Upper lobe of right lung (tissue), 1 donor: ENCODE data around the gene NTNG2. TPM values are rescaled to one million over a fixed set of nuclear protein-coding genes. Genes with fewer than 3 reads are reported as not detected.

Source experiments
- ATAC-seq: fragments of 200-7000 bp; cut with Tn5 transposase; one replicate; pipeline ENCODE4 v1.9.1; 2020; ENCODE audit warnings: mild to moderate bottlenecking, moderate library complexity
- DNase-seq: peaks from one replicate; pipeline ENCODE4 v3.0.0-alpha.2; 2020
- H3K27ac ChIP-seq: fragments of 200-600 bp; one replicate; pipeline ENCODE4 v1.8.0; 2022
- H3K27me3 ChIP-seq: fragments of 200-600 bp; one replicate; pipeline ENCODE4 v1.8.0; 2022; ENCODE audit warnings: mild to moderate bottlenecking
- H3K36me3 ChIP-seq: fragments of 200-600 bp; one replicate; pipeline ENCODE4 v1.8.0; 2022
- H3K4me1 ChIP-seq: fragments of 200-600 bp; one replicate; pipeline ENCODE4 v1.8.0; 2022
- H3K4me3 ChIP-seq: fragments of 200-600 bp; one replicate; pipeline ENCODE4 v1.8.0; 2022; ENCODE audit warnings: mild to moderate bottlenecking
- H3K9me3 ChIP-seq: fragments of 200-600 bp; one replicate; pipeline ENCODE4 v1.8.0; 2022
- intact Hi-C: fragments of 100-400 bp; cut with DNase I; formaldehyde crosslinking; loops from one replicate; pipeline ENCODE4 v1.11.0; 2022
- total RNA-seq: library from RNA; stranded (reverse); fragmentation: NEBNext Ultra II Directional; extraction: Animal tissue kit (Norgen Biotek cat#: 25700); gene quantifications from one replicate; pipeline ENCODE4 v1.2.1, GENCODE V29; 2021
- TF ChIP-seq, protein P1 (sequence below): fragments of 200-600 bp; IDR thresholded peaks from one replicate; pipeline ENCODE4 v1.8.0; 2022; ENCODE audit warnings: antibody characterized with exemption
- donor health status: DM: no; HTN: yes; CAD: no; lungs with severe emphysema.

Gene NTNG2
- total RNA-seq, 1 donor from 2014 or later, result 7.6 TPM

DNA sequence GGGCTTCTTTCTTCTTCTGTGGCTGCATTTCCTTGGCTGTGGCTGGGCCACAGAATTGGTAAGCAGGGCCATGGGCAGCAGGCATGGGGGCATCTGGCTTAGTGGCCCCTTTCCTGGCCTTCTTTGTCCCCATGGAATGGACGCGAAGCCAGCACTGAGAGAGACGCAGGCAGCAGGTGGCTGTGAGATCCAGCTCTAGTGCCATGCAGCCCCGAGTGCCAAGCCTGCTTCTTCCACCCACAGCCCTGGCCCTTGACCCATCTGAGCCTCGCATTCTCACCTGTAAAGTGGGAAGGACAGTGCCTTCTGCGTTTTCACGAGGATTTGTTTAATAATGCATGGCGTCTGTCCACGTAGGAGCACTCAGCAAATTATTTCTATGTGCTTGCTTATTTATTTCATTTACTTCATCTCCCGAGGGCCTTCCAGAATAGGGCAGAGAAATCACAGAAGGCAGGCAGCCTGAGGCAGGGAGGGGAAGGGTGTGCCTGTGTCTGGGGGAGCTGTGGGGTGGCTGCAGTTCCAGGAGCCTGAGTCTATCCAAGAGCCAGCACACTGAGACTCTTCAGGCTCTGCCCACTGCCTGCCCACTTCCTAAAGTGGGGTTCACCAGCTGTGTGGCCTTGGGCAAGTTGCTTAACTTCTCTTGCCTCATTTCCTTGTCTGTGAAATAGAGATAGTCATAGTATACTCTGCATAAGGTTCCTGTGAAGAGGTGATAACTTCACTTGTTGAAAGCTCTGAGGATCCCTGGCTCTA, 55.2 kb downstream of the NTNG2 start:
- TF ChIP-seq, protein P1, sequence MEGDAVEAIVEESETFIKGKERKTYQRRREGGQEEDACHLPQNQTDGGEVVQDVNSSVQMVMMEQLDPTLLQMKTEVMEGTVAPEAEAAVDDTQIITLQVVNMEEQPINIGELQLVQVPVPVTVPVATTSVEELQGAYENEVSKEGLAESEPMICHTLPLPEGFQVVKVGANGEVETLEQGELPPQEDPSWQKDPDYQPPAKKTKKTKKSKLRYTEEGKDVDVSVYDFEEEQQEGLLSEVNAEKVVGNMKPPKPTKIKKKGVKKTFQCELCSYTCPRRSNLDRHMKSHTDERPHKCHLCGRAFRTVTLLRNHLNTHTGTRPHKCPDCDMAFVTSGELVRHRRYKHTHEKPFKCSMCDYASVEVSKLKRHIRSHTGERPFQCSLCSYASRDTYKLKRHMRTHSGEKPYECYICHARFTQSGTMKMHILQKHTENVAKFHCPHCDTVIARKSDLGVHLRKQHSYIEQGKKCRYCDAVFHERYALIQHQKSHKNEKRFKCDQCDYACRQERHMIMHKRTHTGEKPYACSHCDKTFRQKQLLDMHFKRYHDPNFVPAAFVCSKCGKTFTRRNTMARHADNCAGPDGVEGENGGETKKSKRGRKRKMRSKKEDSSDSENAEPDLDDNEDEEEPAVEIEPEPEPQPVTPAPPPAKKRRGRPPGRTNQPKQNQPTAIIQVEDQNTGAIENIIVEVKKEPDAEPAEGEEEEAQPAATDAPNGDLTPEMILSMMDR, result no peak
- intact Hi-C loops, result no loop called here
- ATAC-seq (peak; percentile 78), DNase-seq (no peak)
- H3K4me1 ChIP-seq, result peaks cover 4% of the 10 kb centered on the region
- H3K4me3 ChIP-seq, result no peak overlapping the region
- H3K9me3 ChIP-seq, result no peaks in the 10 kb centered on the region
- no peak overlapping the region for H3K27ac ChIP-seq
- no peaks in the 10 kb centered on the region for H3K27me3 ChIP-seq
- no peaks in the 10 kb centered on the region for H3K36me3 ChIP-seq

DNA sequence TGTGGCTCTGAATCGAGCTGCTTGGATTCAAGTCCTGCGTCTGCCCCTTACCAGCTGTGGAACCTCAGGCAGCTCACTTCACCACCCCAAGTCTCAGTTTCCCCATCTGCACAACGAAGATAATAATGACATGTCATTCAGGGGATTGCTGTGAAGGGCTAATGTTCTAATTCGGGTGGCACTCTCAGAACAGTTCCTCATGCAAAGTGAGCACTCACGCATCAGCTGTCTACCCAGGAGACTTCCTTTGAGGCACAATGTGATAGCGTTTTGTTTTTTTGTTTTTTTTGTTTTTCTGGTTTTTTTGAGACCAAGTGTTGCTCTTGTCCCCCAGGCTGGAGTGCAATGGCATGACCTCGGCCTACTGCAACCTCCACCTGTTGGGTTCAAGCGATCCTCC, 56.4 kb downstream of the NTNG2 start:
- Histone ChIP-seq H3K4me1 (peaks cover 4% of the 10 kb centered on the region), H3K9me3 (no peaks in the 10 kb centered on the region), H3K36me3 (no peaks in the 10 kb centered on the region), H3K4me3 (no peak overlapping the region), H3K27me3 (no peaks in the 10 kb centered on the region), H3K27ac (no peak overlapping the region)
- no peak for DNase-seq
- intact Hi-C loops, result no loop called here
- no peak for ATAC-seq
- TF ChIP-seq, protein P1, result no peak

DNA sequence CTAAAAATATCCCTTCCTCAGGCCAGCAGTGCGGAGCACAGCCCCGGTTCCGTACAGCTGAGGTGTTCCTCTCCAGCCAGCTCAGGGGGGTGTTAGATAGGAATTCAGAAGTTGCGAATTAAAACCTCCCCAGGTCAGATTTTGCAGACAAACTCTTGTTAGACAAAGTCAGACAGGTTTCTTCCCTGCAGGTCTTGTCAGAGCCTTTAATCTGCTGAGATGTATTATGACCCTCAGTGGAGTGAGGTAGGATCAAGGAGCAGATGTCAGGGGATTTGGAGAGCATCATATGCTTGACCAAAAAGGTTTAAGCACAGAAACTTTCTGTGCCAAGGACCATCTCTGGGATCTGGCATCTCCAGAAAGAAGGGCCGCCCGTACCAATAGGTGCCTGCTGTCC, 60.1 kb downstream of the NTNG2 start:
- ATAC-seq (no peak), DNase-seq (no peak)
- Histone ChIP-seq H3K9me3 (no peaks in the 10 kb centered on the region), H3K4me3 (no peak overlapping the region), H3K4me1 (no peaks in the 10 kb centered on the region), H3K27ac (no peak overlapping the region), H3K27me3 (no peaks in the 10 kb centered on the region), H3K36me3 (no peaks in the 10 kb centered on the region)
- TF ChIP-seq, protein P1, result no peak
- intact Hi-C loops, result no loop called here

DNA sequence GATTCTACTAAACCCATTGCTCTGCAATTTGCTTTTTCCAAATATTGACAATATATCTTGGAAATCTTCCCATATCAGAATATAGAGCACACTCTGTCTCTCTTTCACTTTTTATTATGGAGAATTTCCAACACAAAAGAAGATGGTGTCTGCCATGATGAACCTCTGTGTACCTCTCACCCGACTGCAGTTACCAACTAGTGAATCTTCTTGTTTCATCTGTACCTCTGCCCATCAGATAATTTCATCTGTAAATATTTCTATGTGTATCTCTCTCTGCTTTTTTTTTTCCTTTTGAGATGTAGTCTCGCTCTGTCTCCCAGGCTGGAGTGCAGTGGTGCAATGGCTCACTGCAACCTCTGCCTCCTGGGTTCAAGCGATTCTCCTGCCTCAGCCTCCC, 62.8 kb downstream of the NTNG2 start:
- intact Hi-C loops, result no loop called here
- Histone ChIP-seq H3K4me1 (no peaks in the 10 kb centered on the region), H3K9me3 (no peaks in the 10 kb centered on the region), H3K4me3 (no peak overlapping the region), H3K27me3 (no peaks in the 10 kb centered on the region), H3K36me3 (no peaks in the 10 kb centered on the region), H3K27ac (no peak overlapping the region)
- no peak for ATAC-seq
- DNase-seq, result no peak
- TF ChIP-seq, protein P1, result no peak

DNA sequence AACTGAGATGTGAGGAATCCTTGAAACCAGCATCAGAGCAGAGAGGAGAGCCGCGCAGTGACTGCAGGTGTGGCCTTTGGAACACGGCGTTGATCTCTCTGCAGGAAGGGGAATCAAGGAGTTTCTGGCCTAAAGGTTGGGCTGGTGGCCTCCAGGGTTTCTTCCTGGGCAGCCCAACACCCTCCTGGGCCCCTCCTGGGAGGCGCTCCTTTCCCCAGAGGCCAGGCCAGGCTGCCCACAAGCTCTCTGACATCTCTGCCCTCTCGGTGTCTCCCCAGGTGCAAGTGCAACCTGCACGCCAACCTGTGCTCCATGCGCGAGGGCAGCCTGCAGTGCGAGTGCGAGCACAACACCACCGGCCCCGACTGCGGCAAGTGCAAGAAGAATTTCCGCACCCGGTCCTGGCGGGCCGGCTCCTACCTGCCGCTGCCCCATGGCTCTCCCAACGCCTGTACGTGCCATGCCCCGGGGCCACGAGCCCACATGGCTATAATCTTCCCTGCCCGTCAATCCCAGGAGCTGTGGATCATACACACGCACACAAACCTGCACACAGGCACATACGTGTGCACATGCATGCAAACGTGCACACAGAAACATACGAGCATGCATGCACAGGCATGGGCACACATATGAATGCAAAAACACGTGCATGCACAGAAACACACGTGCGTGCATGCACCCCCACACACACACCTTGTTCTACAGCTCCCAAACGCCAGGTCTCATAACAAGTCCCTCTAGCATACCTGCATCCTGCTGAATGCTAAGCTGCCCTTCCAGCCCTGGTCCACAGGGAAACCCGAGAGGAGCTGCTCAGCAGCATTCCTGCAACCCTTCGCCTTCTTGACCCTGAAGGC, 64.9 kb downstream of the NTNG2 start:
- H3K36me3 ChIP-seq, result no peaks in the 10 kb centered on the region
- intact Hi-C loops, result no loop called here
- DNase-seq (no peak), ATAC-seq (no peak)
- no peaks in the 10 kb centered on the region for H3K4me1 ChIP-seq
- H3K9me3 ChIP-seq, result no peaks in the 10 kb centered on the region
- H3K4me3 ChIP-seq, result no peak overlapping the region
- H3K27ac ChIP-seq, result no peak overlapping the region
- no peaks in the 10 kb centered on the region for H3K27me3 ChIP-seq
- TF ChIP-seq, protein P1, result no peak
